ENCODE measurements around the gene MRPL32. TPM values are rescaled to one million over a fixed set of nuclear protein-coding genes. Genes with fewer than 3 reads are reported as not detected.

The MRPL32 gene
- polyA plus RNA-seq, 1 donor = 102 TPM

GRCh38 chr7:42964293-42964692 is 32.1 kb downstream of the MRPL32 start:
- DNase-seq = no peak

DNA sequence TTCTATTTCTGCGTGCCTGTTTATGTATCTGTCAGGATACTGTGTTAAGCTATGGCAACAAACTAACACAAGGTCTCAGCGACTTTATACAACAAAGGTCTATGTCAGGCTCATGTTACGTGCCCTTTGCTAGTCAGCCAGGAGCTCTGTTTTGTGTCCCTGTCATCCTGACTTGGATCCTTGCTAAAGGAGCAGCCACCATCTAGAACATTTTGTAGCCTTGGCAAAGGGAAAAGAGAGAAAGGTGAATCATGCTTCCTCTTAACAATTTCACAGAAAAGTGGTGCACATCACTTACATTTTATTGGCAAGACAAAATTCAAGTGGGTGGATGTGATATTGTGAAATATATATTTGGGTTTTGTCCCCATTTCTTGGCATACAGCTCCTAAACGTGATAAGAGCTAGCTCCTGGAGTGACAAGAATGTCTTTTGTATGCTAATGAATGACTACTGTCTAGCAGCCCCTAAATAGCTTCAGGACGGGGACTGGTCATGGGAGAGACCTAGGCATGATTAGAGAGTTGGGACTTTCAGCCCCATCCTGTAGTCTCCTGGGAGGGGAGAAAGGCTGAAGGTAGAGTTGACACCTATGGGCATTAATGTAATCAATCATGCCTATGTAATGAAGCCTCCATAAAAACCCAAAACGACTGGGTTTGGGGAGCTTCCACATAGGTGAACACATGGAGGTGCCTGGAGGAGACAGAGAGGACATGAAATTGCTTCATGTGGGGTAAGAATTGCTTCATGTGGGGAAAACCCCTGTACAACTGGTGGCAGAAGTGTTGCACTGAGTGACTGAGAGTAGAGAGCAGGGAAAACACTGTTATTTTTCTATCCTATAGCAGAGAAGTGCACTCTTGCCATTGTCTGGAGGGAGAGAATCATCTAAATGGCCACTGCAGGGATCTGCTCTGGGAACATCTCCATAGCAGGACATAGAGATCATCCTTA is 33.0 kb downstream of the MRPL32 start:
- DNase-seq = no peak

DNA sequence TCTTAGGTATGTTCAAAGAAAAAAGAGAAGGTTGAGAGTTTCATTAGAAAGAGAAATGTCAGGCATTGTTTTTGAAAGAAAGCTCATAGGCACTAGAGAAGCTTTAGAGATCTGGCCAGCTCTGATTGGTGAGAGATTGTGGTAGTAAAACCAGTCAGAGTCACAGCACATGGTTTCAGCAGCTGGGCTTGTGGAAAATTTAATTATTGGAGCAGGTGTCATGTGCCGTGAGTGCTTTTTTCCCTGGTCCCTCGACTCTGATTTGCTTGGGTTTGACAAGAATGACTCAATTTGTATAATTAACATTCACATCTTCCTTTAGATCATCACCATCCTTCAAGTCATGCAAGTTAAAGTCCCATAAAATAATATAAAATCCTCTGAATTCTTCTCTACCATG is 35.2 kb downstream of the MRPL32 start:
- no peak for DNase-seq

DNA sequence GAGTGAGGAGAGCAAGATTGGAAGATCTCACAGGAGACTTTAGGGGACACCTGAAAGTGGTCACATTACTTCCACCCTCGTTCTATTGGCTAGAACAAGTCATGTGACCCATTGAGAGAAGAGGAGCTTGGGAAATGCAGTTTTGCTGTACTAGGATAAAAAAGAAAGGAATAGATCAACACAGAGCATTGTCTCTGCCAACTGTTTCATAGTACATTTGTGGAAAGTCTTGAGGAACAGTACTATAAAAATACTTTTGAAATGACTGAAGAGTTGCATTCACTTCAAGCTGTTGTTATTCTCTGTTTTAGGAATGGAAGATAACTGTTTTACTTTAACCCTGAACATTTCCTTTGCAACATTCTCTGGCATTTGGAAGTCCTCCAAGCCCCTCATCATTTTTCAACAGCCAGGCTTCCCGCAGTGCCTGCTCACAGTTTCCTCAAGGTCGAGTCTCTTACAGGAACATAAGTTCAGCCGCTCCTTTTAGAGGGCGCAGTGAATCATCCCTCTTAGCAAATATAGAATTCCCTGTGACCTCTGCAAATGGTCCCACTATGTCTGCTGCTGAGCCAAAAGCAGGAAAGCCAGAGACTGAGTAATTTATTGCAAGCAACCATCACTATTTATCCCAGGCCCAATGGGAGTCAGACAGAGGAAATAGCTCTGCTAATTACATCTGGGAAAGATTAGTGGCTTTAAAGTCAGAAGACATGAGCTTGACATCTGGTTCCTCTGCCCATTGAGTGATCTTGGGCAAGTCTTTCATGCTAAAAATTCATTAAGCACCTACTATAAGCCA is 40.7 kb downstream of the MRPL32 start:
- peak; percentile 74 for DNase-seq

DNA sequence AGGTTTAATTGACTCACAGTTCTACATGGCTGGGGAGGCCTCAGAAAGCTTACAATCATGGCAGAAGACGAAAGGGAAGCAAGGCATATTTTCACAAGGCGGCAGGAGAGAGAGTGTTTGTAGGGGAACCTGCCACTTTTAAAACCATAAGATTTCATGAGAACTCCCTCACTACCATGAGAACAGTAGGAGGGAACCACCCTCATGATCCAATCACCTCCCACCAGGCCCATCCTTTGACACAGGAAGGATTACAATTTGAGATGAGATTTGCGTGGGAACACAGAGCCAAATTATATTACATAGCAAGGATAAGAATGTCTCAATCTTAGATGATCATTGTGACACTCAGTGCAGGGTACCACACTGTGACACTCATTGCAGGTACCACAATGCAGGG is 44.2 kb downstream of the MRPL32 start:
- DNase-seq = no peak

DNA sequence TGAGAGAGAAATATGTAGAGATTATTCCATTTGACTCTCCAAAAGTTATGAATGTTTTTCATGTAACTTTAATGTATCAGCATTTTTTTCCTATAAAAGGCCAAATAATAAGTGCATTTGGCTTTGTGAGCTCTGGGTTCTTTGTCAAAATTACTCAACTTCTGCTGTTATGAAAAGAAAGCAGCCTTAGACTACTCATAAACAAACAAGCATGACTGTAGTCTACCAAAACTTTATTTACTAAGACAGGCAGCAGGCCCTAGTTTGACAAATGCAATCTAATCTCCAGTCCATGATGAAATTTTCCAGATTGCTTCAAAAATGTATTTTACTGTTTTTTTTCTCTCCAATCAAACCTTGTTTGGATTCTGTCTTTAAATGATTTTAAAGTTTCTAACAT is 46.3 kb downstream of the MRPL32 start:
- DNase-seq = no peak

GRCh38 chr7:42980084-42980483 is 47.9 kb downstream of the MRPL32 start:
- no peak for DNase-seq

DNA sequence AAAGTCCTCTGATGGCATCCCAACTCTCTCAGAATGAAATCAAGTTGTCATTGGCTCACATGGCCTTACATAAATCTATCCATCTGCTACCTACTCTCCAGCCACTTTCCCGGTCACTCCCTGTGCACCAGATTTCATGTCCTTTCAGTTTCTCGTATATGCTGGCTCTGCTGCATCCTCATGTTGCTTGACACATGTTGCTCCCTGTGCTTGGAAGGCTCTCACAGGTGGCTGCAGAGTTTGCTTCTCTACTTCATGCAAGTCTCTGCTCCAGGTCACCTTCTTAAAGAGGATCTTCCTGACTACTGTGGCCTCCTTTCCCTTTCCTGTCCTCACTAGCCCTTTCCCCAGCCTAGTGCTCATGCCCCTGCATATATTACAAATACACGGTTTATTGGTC is 48.3 kb downstream of the MRPL32 start:
- DNase-seq = no peak

DNA sequence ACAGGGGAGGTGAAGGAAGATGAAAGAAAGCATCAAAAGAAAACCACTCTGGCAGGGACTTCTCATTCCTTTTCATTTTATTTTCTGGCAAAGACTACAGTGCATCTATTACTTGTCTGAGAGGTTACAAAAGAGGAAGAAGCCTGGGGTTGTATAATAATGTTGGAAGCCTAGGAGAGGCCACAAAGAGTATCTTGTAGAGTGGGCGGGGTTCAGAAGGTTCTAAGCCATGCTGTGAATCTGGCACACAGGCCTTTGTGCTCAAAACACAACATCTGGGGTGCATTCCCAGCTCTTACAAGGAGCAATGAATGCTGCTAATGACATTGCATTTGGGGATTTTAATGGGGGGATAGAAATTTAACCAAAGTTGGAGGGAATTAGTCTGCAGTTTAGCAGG is 49.4 kb downstream of the MRPL32 start:
- DNase-seq = no peak

DNA sequence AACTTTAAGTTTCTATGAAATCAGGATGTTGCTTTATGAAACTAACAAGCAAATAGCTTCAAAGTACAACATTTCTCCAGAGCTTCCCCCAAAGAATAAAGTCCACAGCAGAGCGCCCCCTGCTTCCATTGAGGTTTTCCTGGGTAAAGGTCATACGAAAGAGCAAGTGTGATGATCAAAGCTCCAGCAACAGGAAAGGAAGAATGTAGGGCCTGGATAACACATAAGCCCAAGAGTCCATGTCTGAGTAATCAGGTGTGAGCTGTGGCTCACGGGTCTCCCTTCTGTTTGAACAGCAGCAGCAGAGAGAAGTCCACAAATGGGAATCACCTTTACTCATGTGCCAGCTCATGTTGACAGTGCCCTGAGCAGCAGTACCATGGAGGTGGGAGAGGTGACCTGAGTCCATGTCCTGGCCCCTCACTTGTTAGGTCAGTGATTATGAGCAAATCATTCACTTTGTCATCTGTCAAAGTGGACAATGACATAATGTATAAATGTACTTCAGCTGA is 50.5 kb downstream of the MRPL32 start:
- DNase-seq = no peak

DNA sequence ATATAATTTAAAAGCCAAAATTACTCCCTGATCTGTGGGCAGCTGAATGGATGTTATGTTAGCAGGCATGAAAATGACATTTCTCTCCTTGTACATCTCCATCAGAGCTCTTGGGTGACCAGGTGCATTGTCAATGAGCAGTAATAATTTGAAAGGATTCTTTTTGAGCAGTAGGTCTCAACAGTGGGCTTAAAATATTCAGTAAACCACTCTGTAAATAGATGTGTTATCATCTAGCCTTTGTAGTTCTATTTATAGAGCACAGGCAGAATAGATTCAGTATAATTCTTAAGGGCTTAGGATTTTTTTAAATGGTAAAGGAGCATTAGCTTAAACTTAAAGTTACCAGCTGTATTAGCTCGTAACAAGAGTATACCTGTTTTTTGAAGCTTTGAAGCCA is 52.0 kb downstream of the MRPL32 start:
- no peak for DNase-seq

GRCh38 chr7:42986213-42986612 is 54.0 kb downstream of the MRPL32 start:
- DNase-seq = no peak

GRCh38 chr7:42986781-42987248 is 54.6 kb downstream of the MRPL32 start:
- DNase-seq = no peak

Other genes with a start within 250 kb of the MRPL32 start
- gene C7orf25, start 20.3 kb upstream of the MRPL32 start, polyA plus RNA-seq (ENCODE audit: insufficient read length) = 9.5 TPM
- 280 TPM for gene PSMA2, start 202 bp upstream of the MRPL32 start, polyA plus RNA-seq (ENCODE audit: insufficient read length)
- 9.4 TPM for gene HECW1, start 180.3 kb downstream of the MRPL32 start, polyA plus RNA-seq (ENCODE audit: insufficient read length)

Data from left kidney (tissue), 2 donors.